Neuronal stem cell (in vitro differentiated cells): Measurements from ENCODE around the gene GDF7.

Experiments
- DNase-seq: peaks from one replicate; pipeline ENCODE4 v3.0.0-alpha.2; 2013; ENCODE audit warnings: low spot score
- H2AFZ ChIP-seq: one replicate; pipeline ENCODE4 v1.6.1; 2013; ENCODE audit warnings: mild to moderate bottlenecking, low read length, inconsistent platforms
- H2AK5ac ChIP-seq: 2 replicates; pipeline ENCODE4 v1.6.1; 2013; ENCODE audit warnings: low read depth, mild to moderate bottlenecking, inconsistent platforms, low read length, moderate library complexity, mixed read lengths
- H2BK120ac ChIP-seq: 2 replicates; pipeline ENCODE4 v1.6.1; 2013; ENCODE audit warnings: low read depth, mild to moderate bottlenecking, inconsistent platforms, low read length, moderate library complexity, mixed read lengths
- H2BK12ac ChIP-seq: one replicate; pipeline ENCODE4 v1.6.1; 2013; ENCODE audit warnings: low read length, inconsistent platforms
- H2BK15ac ChIP-seq: 2 replicates; pipeline ENCODE4 v1.6.1; 2013; ENCODE audit warnings: mild to moderate bottlenecking, low read length, inconsistent platforms, mixed read lengths
- H2BK5ac ChIP-seq: one replicate; pipeline ENCODE4 v1.6.1; 2013; ENCODE audit warnings: inconsistent platforms, mild to moderate bottlenecking, low read length, moderate library complexity
- H3K14ac ChIP-seq: one replicate; pipeline ENCODE4 v1.6.1; 2013; ENCODE audit warnings: low read length, inconsistent platforms
- H3K18ac ChIP-seq: 2 replicates; pipeline ENCODE4 v1.6.1; 2013; ENCODE audit warnings: low read length, inconsistent platforms
- H3K23ac ChIP-seq: 2 replicates; pipeline ENCODE4 v1.6.1; 2013; ENCODE audit warnings: low read depth, mild to moderate bottlenecking, mixed read lengths, low read length, inconsistent platforms; ENCODE audit not compliant: poor library complexity
- H3K27ac ChIP-seq: replicated peaks from 3 replicates; pipeline ENCODE4 v1.5.1; 2013; ENCODE audit warnings: low read length, inconsistent platforms
- H3K27me3 ChIP-seq, 3 experiments: 2 replicates each; pipeline ENCODE4 v1.6.1; 2013; ENCODE audit warnings: low read length in 3 of 3, mild to moderate bottlenecking in 2 of 3, inconsistent platforms in 1 of 3, low read depth in 1 of 3, mixed read lengths in 1 of 3, moderate library complexity in 1 of 3; ENCODE audit not compliant: control insufficient read depth in 3 of 3, insufficient read depth in 3 of 3
- H3K36me3 ChIP-seq, 2 donors: replicated peaks in 1 of 2; 2 replicates each; pipeline ENCODE4 v1.6.1; 2013; ENCODE audit warnings: low read length in 2 of 2; ENCODE audit not compliant: control insufficient read depth in 2 of 2, insufficient read depth in 2 of 2
- H3K4ac ChIP-seq: 2 replicates; pipeline ENCODE4 v1.6.1; 2013; ENCODE audit warnings: inconsistent platforms, mild to moderate bottlenecking, low read length, moderate library complexity
- H3K4me1 ChIP-seq, 2 donors: 1 replicate in 1 of 2; 2 replicates in 1 of 2; pipeline ENCODE4 v1.6.1; 2013; ENCODE audit warnings: low read length in 2 of 2, low read depth in 1 of 2; ENCODE audit not compliant: control insufficient read depth in 2 of 2, insufficient read depth in 1 of 2
- H3K4me2 ChIP-seq: one replicate; pipeline ENCODE4 v1.6.1; 2013; ENCODE audit warnings: mild to moderate bottlenecking, low read length, inconsistent platforms; ENCODE audit not compliant: insufficient read depth, poor library complexity, severe bottlenecking
- H3K4me3 ChIP-seq, 2 donors: 2 replicates each; pipeline ENCODE4 v1.5.1; 2013; ENCODE audit warnings: low read length in 2 of 2, mild to moderate bottlenecking in 2 of 2, inconsistent platforms in 1 of 2, moderate library complexity in 1 of 2
- H3K79me1 ChIP-seq: one replicate; pipeline ENCODE4 v1.6.1; 2013; ENCODE audit warnings: low read depth, mild to moderate bottlenecking, inconsistent platforms, low read length, moderate library complexity
- H3K9ac ChIP-seq: one replicate; pipeline ENCODE4 v1.6.1; 2013; ENCODE audit warnings: mild to moderate bottlenecking, low read depth, low read length, inconsistent platforms; ENCODE audit not compliant: poor library complexity
- H3K9me3 ChIP-seq, 2 donors: replicated peaks in 1 of 2; 2 replicates each; pipeline versions ENCODE3 to v1.6.1; 2013; ENCODE audit warnings: low read length in 2 of 2, mild to moderate bottlenecking in 2 of 2, inconsistent platforms in 1 of 2, low read depth in 1 of 2, mixed read lengths in 1 of 2, moderate library complexity in 1 of 2; ENCODE audit not compliant: control insufficient read depth in 2 of 2, insufficient read depth in 1 of 2
- H4K8ac ChIP-seq: one replicate; pipeline ENCODE4 v1.6.1; 2013; ENCODE audit warnings: low read depth, mild to moderate bottlenecking, inconsistent platforms, low read length, moderate library complexity
- H4K91ac ChIP-seq: one replicate; pipeline ENCODE4 v1.6.1; 2013; ENCODE audit warnings: low read length, low read depth, mild to moderate bottlenecking, inconsistent platforms; ENCODE audit not compliant: poor library complexity
- WGBS, 2 donors: extraction: QIAGEN DNeasy Blood & Tissue Kit; methylation state at CpG; one replicate each; pipeline ENCODE4 v1.1.7; 2013; ENCODE audit warnings: missing lambda C conversion rate in 2 of 2, mixed read lengths in 1 of 2; ENCODE audit not compliant: insufficient read length in 2 of 2, insufficient replicate concordance in 1 of 2; ENCODE audit errors: extremely low coverage in 2 of 2; 5-methylcytosine and 5-hydroxymethylcytosine counted together

Gene GDF7

GRCh38 chr2:20621366-20622295 lies 45.3 kb upstream of the GDF7 start:
- H2BK5ac ChIP-seq: no peak overlapping the region
- no CpG with 5 or more reads among the region's 12 CpGs for WGBS, 2 donors
- no peak for DNase-seq
- peak overlapping the region; percentile 16 for H2BK120ac ChIP-seq
- no peak overlapping the region for H2BK15ac ChIP-seq
- peak overlapping the region; percentile 20 for H2AK5ac ChIP-seq
- no peaks in the 10 kb centered on the region for H3K9me3 ChIP-seq
- H3K27me3 ChIP-seq: no peaks in the 10 kb centered on the region
- H4K8ac ChIP-seq: no peak overlapping the region
- no peak overlapping the region for H3K23ac ChIP-seq
- H3K9ac ChIP-seq: no peak overlapping the region
- H3K36me3 ChIP-seq: peaks cover 3 to 23% of the 10 kb centered on the region in 2 donors
- H3K14ac ChIP-seq: peak overlapping the region; percentile 86
- H2BK12ac ChIP-seq: no peak overlapping the region
- no peak overlapping the region for H3K27ac ChIP-seq
- H4K91ac ChIP-seq: no peak overlapping the region
- no peaks in the 10 kb centered on the region for H3K79me1 ChIP-seq
- no peak overlapping the region for H2AFZ ChIP-seq
- H3K4me2 ChIP-seq: no peak overlapping the region
- peak overlapping the region; percentile 70 for H3K18ac ChIP-seq
- H3K4ac ChIP-seq: no peak overlapping the region
- peaks cover 7 to 20% of the 10 kb centered on the region in 2 donors for H3K4me1 ChIP-seq
- no peak overlapping the region for H3K4me3 ChIP-seq

- Histone ChIP-seq H4K8ac (no peak overlapping the region), H3K79me1 (no peaks in the 10 kb centered on the region), H3K9ac (no peak overlapping the region), H2BK5ac (no peak overlapping the region), H2AFZ (no peak overlapping the region), H3K27ac (no peak overlapping the region), H3K18ac (peak overlapping the region; percentile 65), H2BK120ac (no peak overlapping the region), H3K9me3 (no peaks in the 10 kb centered on the region), H3K4me3 (no peak overlapping the region), H3K23ac (no peak overlapping the region), H3K14ac (no peak overlapping the region), H3K4me1 (peaks cover under 1 to 14% of the 10 kb centered on the region in 2 donors), H3K36me3 (peaks cover 3 to 23% of the 10 kb centered on the region in 2 donors), H2BK12ac (no peak overlapping the region), H3K4me2 (no peak overlapping the region), H3K4ac (no peak overlapping the region), H4K91ac (no peak overlapping the region), H3K27me3 (no peaks in the 10 kb centered on the region), H2BK15ac (no peak overlapping the region), H2AK5ac (no peak overlapping the region)
- WGBS, 2 donors: no CpG with 5 or more reads among the region's 11 CpGs
- no peak for DNase-seq
Observed at GRCh38 chr2:20622296-20622686, 44.7 kb upstream of the GDF7 start.

- H2BK5ac ChIP-seq: no peak overlapping the region
- no peak overlapping the region for H4K8ac ChIP-seq
- H2BK120ac ChIP-seq: no peak overlapping the region
- H3K14ac ChIP-seq: no peak overlapping the region
- H3K4me3 ChIP-seq: no peak overlapping the region
- no peaks in the 10 kb centered on the region for H3K9me3 ChIP-seq
- H3K36me3 ChIP-seq: peaks cover 3 to 23% of the 10 kb centered on the region in 2 donors
- H2AK5ac ChIP-seq: peak overlapping the region; percentile 33
- no CpG with 5 or more reads among the region's 10 CpGs for WGBS, 2 donors
- H3K4me2 ChIP-seq: no peak overlapping the region
- H2BK12ac ChIP-seq: no peak overlapping the region
- no peak overlapping the region for H4K91ac ChIP-seq
- no peak overlapping the region for H3K4ac ChIP-seq
- H3K9ac ChIP-seq: no peak overlapping the region
- H3K79me1 ChIP-seq: no peaks in the 10 kb centered on the region
- peaks cover 0 to 12% of the 10 kb centered on the region in 2 donors for H3K4me1 ChIP-seq
- H3K23ac ChIP-seq: no peak overlapping the region
- no peak for DNase-seq
- no peak overlapping the region for H3K18ac ChIP-seq
- H2AFZ ChIP-seq: no peak overlapping the region
- H3K27me3 ChIP-seq: no peaks in the 10 kb centered on the region
- H2BK15ac ChIP-seq: no peak overlapping the region
- H3K27ac ChIP-seq: no peak overlapping the region
Observed at GRCh38 chr2:20622731-20623130, 44.2 kb upstream of the GDF7 start.

DNA sequence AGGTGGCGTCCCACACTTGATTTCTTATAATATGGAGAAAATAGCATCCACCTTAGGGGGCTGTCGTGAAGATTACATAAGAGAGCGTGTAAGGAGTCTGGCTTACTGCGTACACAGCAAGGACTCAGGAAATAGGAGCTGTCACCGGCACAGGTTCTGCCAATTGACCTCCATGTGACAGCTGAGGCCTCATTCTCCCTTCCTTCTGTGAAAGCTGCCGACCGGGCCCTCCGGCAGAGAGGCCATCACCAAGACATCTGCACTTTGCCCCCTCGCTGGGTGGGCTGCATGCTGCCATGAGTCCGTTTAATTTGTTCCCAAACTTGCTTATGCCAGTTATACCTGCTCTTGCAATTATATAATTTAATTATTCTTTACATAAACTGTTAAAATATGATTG lies 43.7 kb upstream of the GDF7 start:
- Histone ChIP-seq H3K79me1 (no peaks in the 10 kb centered on the region), H2BK120ac (no peak overlapping the region), H4K91ac (no peak overlapping the region), H4K8ac (no peak overlapping the region), H2BK15ac (no peak overlapping the region), H3K9me3 (no peaks in the 10 kb centered on the region), H2BK12ac (no peak overlapping the region), H3K9ac (no peak overlapping the region), H3K4me3 (no peak overlapping the region), H3K18ac (no peak overlapping the region), H2BK5ac (no peak overlapping the region), H3K23ac (no peak overlapping the region), H2AK5ac (peak overlapping the region; percentile 33), H2AFZ (no peak overlapping the region), H3K27me3 (no peaks in the 10 kb centered on the region), H3K36me3 (peaks cover 3 to 23% of the 10 kb centered on the region in 2 donors), H3K14ac (no peak overlapping the region), H3K4me1 (peaks cover 0 to 12% of the 10 kb centered on the region in 2 donors), H3K4ac (no peak overlapping the region), H3K27ac (no peak overlapping the region), H3K4me2 (no peak overlapping the region)
- WGBS, 2 donors: no CpG with 5 or more reads among the region's 10 CpGs
- no peak for DNase-seq
